H9 (cell line): ENCODE results near the gene CEP112. TPM values are rescaled to one million over a fixed set of nuclear protein-coding genes. Genes with fewer than 3 reads are reported as not detected.

Experiments used
- DNase-seq: peaks from one replicate; pipeline ENCODE4 v3.0.0-alpha.2; 2017
- H2AFZ ChIP-seq: one replicate; pipeline ENCODE4 v1.6.1; 2013; ENCODE audit warnings: mild to moderate bottlenecking, low read length, control low read depth, moderate library complexity
- H2AK5ac ChIP-seq: 2 replicates; pipeline ENCODE4 v1.6.1; 2013; ENCODE audit warnings: low read length, control low read depth, mixed read lengths; ENCODE audit not compliant: insufficient read length
- H2BK120ac ChIP-seq: one replicate; pipeline ENCODE4 v1.6.1; 2013; ENCODE audit warnings: low read depth, mild to moderate bottlenecking, low read length, control low read depth, inconsistent platforms; ENCODE audit not compliant: poor library complexity, severe bottlenecking
- H2BK12ac ChIP-seq: 2 replicates; pipeline ENCODE4 v1.6.1; 2013; ENCODE audit warnings: low read length, control low read depth, mixed read lengths, low read depth; ENCODE audit not compliant: insufficient read length
- H2BK15ac ChIP-seq: 2 replicates; pipeline ENCODE4 v1.6.1; 2013; ENCODE audit warnings: low read depth, low read length, control low read depth
- H2BK20ac ChIP-seq: one replicate; pipeline ENCODE4 v1.6.1; 2013; ENCODE audit warnings: low read depth, mild to moderate bottlenecking, low read length, control low read depth, inconsistent platforms; ENCODE audit not compliant: poor library complexity, severe bottlenecking
- H2BK5ac ChIP-seq: 2 replicates; pipeline ENCODE4 v1.6.1; 2013; ENCODE audit warnings: low read length, control low read depth, mixed read lengths; ENCODE audit not compliant: insufficient read length
- H3K14ac ChIP-seq: 2 replicates; pipeline ENCODE4 v1.6.1; 2013; ENCODE audit warnings: low read length, control low read depth; ENCODE audit not compliant: insufficient read depth
- H3K18ac ChIP-seq: 2 replicates; pipeline ENCODE4 v1.6.1; 2013; ENCODE audit warnings: low read depth, mild to moderate bottlenecking, mixed read lengths, low read length, control low read depth; ENCODE audit not compliant: insufficient read length
- H3K23ac ChIP-seq: 2 replicates; pipeline ENCODE4 v1.6.1; 2013; ENCODE audit warnings: low read length, control low read depth, mixed read lengths, low read depth; ENCODE audit not compliant: insufficient read length
- H3K23me2 ChIP-seq: 2 replicates; pipeline ENCODE4 v1.6.1; 2013; ENCODE audit warnings: low read depth, mild to moderate bottlenecking, mixed read lengths, low read length, control low read depth; ENCODE audit not compliant: insufficient read length, poor library complexity, severe bottlenecking
- H3K27ac ChIP-seq: 2 replicates; pipeline ENCODE4 v1.5.1; 2013; ENCODE audit warnings: low read length, control low read depth, mixed read lengths, low read depth; ENCODE audit not compliant: insufficient read length
- H3K27me3 ChIP-seq: 2 replicates; pipeline ENCODE4 v1.6.1; 2013; ENCODE audit warnings: low read length, control low read depth, inconsistent platforms; ENCODE audit not compliant: insufficient read depth
- H3K4ac ChIP-seq: 2 replicates; pipeline ENCODE4 v1.6.1; 2013; ENCODE audit warnings: low read depth, mild to moderate bottlenecking, control low read depth, inconsistent platforms, low read length, moderate library complexity
- H3K4me1 ChIP-seq: 2 replicates; pipeline ENCODE4 v1.6.1; 2013; ENCODE audit warnings: low read length, control low read depth, inconsistent platforms; ENCODE audit not compliant: insufficient read depth
- H3K4me2 ChIP-seq: 2 replicates; pipeline ENCODE4 v1.6.1; 2013; ENCODE audit warnings: low read length, control low read depth, mixed read lengths; ENCODE audit not compliant: insufficient read length, insufficient read depth
- H3K56ac ChIP-seq: 2 replicates; pipeline ENCODE4 v1.6.1; 2013; ENCODE audit warnings: low read depth, mild to moderate bottlenecking, mixed read lengths, low read length, control low read depth; ENCODE audit not compliant: insufficient read length
- H3K79me1 ChIP-seq: 2 replicates; pipeline ENCODE4 v1.6.1; 2013; ENCODE audit warnings: low read depth, mild to moderate bottlenecking, moderate library complexity, low read length, control low read depth, inconsistent platforms; ENCODE audit not compliant: insufficient read depth, poor library complexity, severe bottlenecking
- H3K79me2 ChIP-seq: 2 replicates; pipeline ENCODE4 v1.6.1; 2013; ENCODE audit warnings: low read length, control low read depth, inconsistent platforms; ENCODE audit not compliant: insufficient read depth
- H3K9ac ChIP-seq: 2 replicates; pipeline ENCODE4 v1.6.1; 2013; ENCODE audit warnings: low read length, control low read depth, mixed read lengths; ENCODE audit not compliant: insufficient read length; ENCODE audit errors: extremely low read depth
- H3K9me3 ChIP-seq: one replicate; pipeline ENCODE4 v1.6.1; 2013; ENCODE audit warnings: low read depth, low read length, inconsistent platforms; ENCODE audit not compliant: control insufficient read depth
- H3T11ph ChIP-seq: one replicate; pipeline ENCODE4 v1.6.1; 2013; ENCODE audit warnings: mild to moderate bottlenecking, low read length, control low read depth, inconsistent platforms
- H4K20me1 ChIP-seq: one replicate; pipeline ENCODE4 v1.6.1; 2013; ENCODE audit not compliant: control insufficient read depth, insufficient read length, insufficient read depth
- H4K5ac ChIP-seq: 2 replicates; pipeline ENCODE4 v1.6.1; 2013; ENCODE audit warnings: low read depth, mild to moderate bottlenecking, mixed read lengths, low read length, control low read depth; ENCODE audit not compliant: insufficient read length
- H4K8ac ChIP-seq: replicated peaks from 2 replicates; pipeline ENCODE4 v1.6.1; 2013; ENCODE audit warnings: low read length, control low read depth, mixed read lengths, low read depth; ENCODE audit not compliant: insufficient read length
- H4K91ac ChIP-seq: 2 replicates; pipeline ENCODE4 v1.6.1; 2013; ENCODE audit warnings: low read depth, mild to moderate bottlenecking, moderate library complexity, mixed read lengths, low read length, control low read depth; ENCODE audit not compliant: insufficient read length
- H3K27ac Mint-ChIP-seq, 3 experiments: 2 replicates in 2 of 3; 3 replicates in 1 of 3; pipeline ENCODE4 v1.8.0; 2020 to 2021; ENCODE audit warnings: mixed read lengths in 3 of 3, mild to moderate bottlenecking in 1 of 3, moderate library complexity in 1 of 3
- H3K27me3 Mint-ChIP-seq: 2 replicates; pipeline ENCODE4 v1.8.0; 2021; ENCODE audit warnings: low read depth, mild to moderate bottlenecking, moderate library complexity, mixed read lengths
- H3K36me3 Mint-ChIP-seq, 3 experiments: 2 replicates in 2 of 3; 3 replicates in 1 of 3; pipeline ENCODE4 v1.8.0; 2020 to 2021; ENCODE audit warnings: low read depth in 3 of 3, mixed read lengths in 3 of 3; ENCODE audit not compliant: insufficient read depth in 1 of 3
- H3K4me1 Mint-ChIP-seq, 2 experiments: 2 replicates each; pipeline ENCODE4 v1.8.0; 2020; ENCODE audit warnings: mixed read lengths in 2 of 2
- H3K4me3 Mint-ChIP-seq, 2 experiments: 2 replicates in 1 of 2; 3 replicates in 1 of 2; pipeline ENCODE4 v1.8.0; 2020 to 2021; ENCODE audit warnings: mild to moderate bottlenecking in 2 of 2, mixed read lengths in 2 of 2, moderate library complexity in 1 of 2
- H3K9me3 Mint-ChIP-seq, 2 experiments: 2 replicates in 1 of 2; 3 replicates in 1 of 2; pipeline ENCODE4 v1.8.0; 2020; ENCODE audit warnings: mild to moderate bottlenecking in 2 of 2, mixed read lengths in 2 of 2, moderate library complexity in 1 of 2
- CTCF ChIP-seq: fragments of 200-600 bp; sonication (generic); conservative IDR thresholded peaks from 3 replicates; pipeline ENCODE4 v1.8.0; 2021; ENCODE audit warnings: antibody characterized with exemption, mild to moderate bottlenecking
- WGBS: extraction: QIAGEN DNeasy Blood & Tissue Kit; methylation state at CpG from one replicate; pipeline ENCODE4 v1.1.7; 2013; ENCODE audit warnings: missing lambda C conversion rate, low lambda C conversion rate, mixed read lengths; ENCODE audit not compliant: insufficient read length; ENCODE audit errors: extremely low coverage; 5-methylcytosine and 5-hydroxymethylcytosine counted together
- total RNA-seq: library from RNA; stranded (reverse); gene quantifications from 2 replicates; pipeline ENCODE4 v1.2.1, GENCODE V29; 2021

CEP112 gene
- total RNA-seq, 1 experiment from 2014 or later: 5.4 TPM

GRCh38 chr17:65664266-65664665 lies 527.7 kb downstream of the CEP112 start:
- H3K36me3 Mint-ChIP-seq: peaks cover 0 to 1% (median 0%) of the 10 kb centered on the region in 3 experiments; a peak in 1 of 7 replicates
- Histone ChIP-seq H3K56ac (no peak overlapping the region), H3K4me2 (no peak overlapping the region), H2BK12ac (no peak overlapping the region), H3K18ac (no peak overlapping the region), H3K27me3 (no peaks in the 10 kb centered on the region), H3K27ac (no peak overlapping the region), H4K91ac (no peak overlapping the region), H3K23ac (no peak overlapping the region), H2BK5ac (no peak overlapping the region), H3T11ph (no peak overlapping the region), H2BK120ac (no peak overlapping the region), H3K79me1 (no peaks in the 10 kb centered on the region), H3K4me1 (no peaks in the 10 kb centered on the region), H4K5ac (no peak overlapping the region), H3K9me3 (no peaks in the 10 kb centered on the region), H4K20me1 (no peaks in the 10 kb centered on the region), H2BK15ac (no peak overlapping the region), H3K9ac (no peak overlapping the region), H3K79me2 (no peaks in the 10 kb centered on the region), H3K4ac (no peak overlapping the region), H2BK20ac (no peak overlapping the region), H2AK5ac (no peak overlapping the region), H4K8ac (no peak overlapping the region), H3K14ac (no peak overlapping the region), H3K23me2 (no peaks in the 10 kb centered on the region), H2AFZ (no peak overlapping the region)
- no peaks in the 10 kb centered on the region for H3K27me3 Mint-ChIP-seq
- H3K9me3 Mint-ChIP-seq: no peaks in the 10 kb centered on the region; a peak in 1 of 5 replicates
- no CpG with 5 or more reads among the region's 4 CpGs for WGBS
- DNase-seq: no peak
- no peak overlapping the region for H3K4me3 Mint-ChIP-seq
- H3K4me1 Mint-ChIP-seq: peaks cover 18 to 25% of the 10 kb centered on the region in 2 experiments
- H3K27ac Mint-ChIP-seq: no peak overlapping the region
- no peak for TF ChIP-seq CTCF
